IPS DF 6.9 (cell line): ENCODE measurements around the gene FARS2.

Source experiments
- DNase-seq: peaks from one replicate; pipeline ENCODE4 v3.0.0-alpha.2; 2013; ENCODE audit warnings: low read depth, low spot score
- H3K27ac ChIP-seq: one replicate; pipeline ENCODE4 v1.5.1; 2013; ENCODE audit warnings: low read length, control low read depth
- H3K27me3 ChIP-seq: 2 replicates; pipeline ENCODE4 v1.6.1; 2013; ENCODE audit warnings: mild to moderate bottlenecking, low read length; ENCODE audit not compliant: control insufficient read depth, insufficient read depth
- H3K36me3 ChIP-seq: 2 replicates; pipeline ENCODE4 v1.6.1; 2013; ENCODE audit warnings: low read length; ENCODE audit not compliant: control insufficient read depth, insufficient read depth
- H3K4me1 ChIP-seq: 2 replicates; pipeline ENCODE4 v1.6.1; 2013; ENCODE audit warnings: low read length; ENCODE audit not compliant: control insufficient read depth, insufficient read depth
- H3K4me3 ChIP-seq: 2 replicates; pipeline ENCODE4 v1.5.1; 2013; ENCODE audit warnings: mild to moderate bottlenecking, low read length
- H3K9me3 ChIP-seq: 2 replicates; pipeline ENCODE4 v1.6.1; 2013; ENCODE audit warnings: low read length, inconsistent platforms; ENCODE audit not compliant: control insufficient read depth, insufficient read depth
- WGBS: extraction: QIAGEN DNeasy Blood & Tissue Kit; methylation state at CpG from one replicate; pipeline ENCODE4 v1.1.7; 2013; ENCODE audit warnings: mixed read lengths, missing lambda C conversion rate; ENCODE audit not compliant: insufficient read length, insufficient coverage; 5-methylcytosine and 5-hydroxymethylcytosine counted together

The FARS2 gene

GRCh38 chr6:5455142-5455541, 193.8 kb downstream of the FARS2 start:
- Histone ChIP-seq H3K9me3 (no peaks in the 10 kb centered on the region), H3K27ac (no peak overlapping the region), H3K4me3 (no peak overlapping the region), H3K4me1 (peaks cover 2% of the 10 kb centered on the region; the same call in 1 of the 2 replicates), H3K27me3 (no peaks in the 10 kb centered on the region), H3K36me3 (no peaks in the 10 kb centered on the region)
- WGBS: no CpG with 5 or more reads among the region's 4 CpGs
- no peak for DNase-seq

- H3K27ac ChIP-seq: no peak overlapping the region
- no CpG with 5 or more reads among the region's 9 CpGs for WGBS
- DNase-seq: no peak
These were observed 195.7 kb downstream of the FARS2 start for GRCh38 chr6:5457041-5457440.

DNA sequence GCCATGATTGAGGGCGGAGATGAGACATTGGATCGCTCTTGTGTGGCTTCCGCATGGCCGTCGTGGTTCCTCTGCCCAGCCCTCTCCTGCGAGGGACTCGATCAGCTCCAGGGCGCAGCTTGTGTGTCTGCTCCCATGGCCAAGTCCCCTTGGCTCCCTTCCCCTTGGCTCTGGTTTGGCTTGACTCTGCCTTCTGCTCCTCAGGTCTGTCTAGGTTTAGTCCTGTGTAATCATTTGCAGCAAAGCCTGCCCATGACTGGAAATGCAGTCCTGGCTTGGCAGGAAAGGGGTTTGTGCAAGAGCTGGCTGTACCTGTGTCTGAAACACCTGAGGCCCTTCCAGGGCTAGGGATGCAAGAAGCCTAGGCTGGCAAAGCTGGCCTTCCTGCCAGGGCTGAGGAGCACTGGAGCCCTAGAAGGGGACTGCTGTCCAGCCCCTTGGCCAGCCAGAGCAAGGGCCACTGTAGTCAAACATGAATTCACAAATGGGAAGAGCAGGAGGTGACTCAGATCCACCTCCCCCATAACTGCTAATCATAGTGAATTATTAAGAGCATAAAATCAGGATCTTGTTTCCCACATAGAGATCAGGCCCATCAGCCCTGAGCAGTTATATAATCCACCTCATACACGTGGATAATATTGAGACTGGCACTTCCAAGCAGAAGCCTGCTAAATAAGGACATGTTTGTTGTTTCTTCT, 196.8 kb downstream of the FARS2 start:
- Histone ChIP-seq H3K4me1 (peaks cover 2% of the 10 kb centered on the region; the same call in 1 of the 2 replicates), H3K27me3 (no peaks in the 10 kb centered on the region), H3K36me3 (no peaks in the 10 kb centered on the region), H3K9me3 (no peaks in the 10 kb centered on the region), H3K4me3 (no peak overlapping the region), H3K27ac (no peak overlapping the region)
- DNase-seq: no peak
- WGBS: no CpG with 5 or more reads among the region's 9 CpGs

More at GRCh38 chr6:5457041-5457440, 195.7 kb downstream of the FARS2 start:
- no peak overlapping the region for H3K4me3 ChIP-seq
- H3K4me1 ChIP-seq: peaks cover 2% of the 10 kb centered on the region; the same call in 1 of the 2 replicates
- H3K36me3 ChIP-seq: no peaks in the 10 kb centered on the region
- H3K27me3 ChIP-seq: no peaks in the 10 kb centered on the region
- no peaks in the 10 kb centered on the region for H3K9me3 ChIP-seq

- Histone ChIP-seq H3K27ac (no peak overlapping the region), H3K9me3 (no peaks in the 10 kb centered on the region)
- WGBS: no CpG with 5 or more reads among the region's 5 CpGs
These were observed 198.0 kb downstream of the FARS2 start for GRCh38 chr6:5459346-5459745.

GRCh38 chr6:5461365-5461764, 200.1 kb downstream of the FARS2 start:
- Histone ChIP-seq H3K27ac (no peak overlapping the region), H3K9me3 (no peaks in the 10 kb centered on the region)
- no CpG with 5 or more reads among the region's 2 CpGs for WGBS

More at GRCh38 chr6:5459346-5459745, 198.0 kb downstream of the FARS2 start:
- peaks cover 5% of the 10 kb centered on the region for H3K4me1 ChIP-seq
- H3K4me3 ChIP-seq: no peak overlapping the region
- H3K27me3 ChIP-seq: no peaks in the 10 kb centered on the region
- no peak for DNase-seq
- no peaks in the 10 kb centered on the region for H3K36me3 ChIP-seq

GRCh38 chr6:5462856-5463255, 201.5 kb downstream of the FARS2 start:
- Histone ChIP-seq H3K27ac (no peak overlapping the region), H3K9me3 (no peaks in the 10 kb centered on the region), H3K36me3 (no peaks in the 10 kb centered on the region), H3K27me3 (no peaks in the 10 kb centered on the region), H3K4me3 (no peak overlapping the region), H3K4me1 (peaks cover 4% of the 10 kb centered on the region)
- no peak for DNase-seq
- WGBS: no CpG with 5 or more reads among the region's 6 CpGs

More at GRCh38 chr6:5461365-5461764, 200.1 kb downstream of the FARS2 start:
- Histone ChIP-seq H3K4me3 (no peak overlapping the region), H3K36me3 (no peaks in the 10 kb centered on the region), H3K4me1 (peaks cover 5% of the 10 kb centered on the region), H3K27me3 (no peaks in the 10 kb centered on the region)
- no peak for DNase-seq

DNA sequence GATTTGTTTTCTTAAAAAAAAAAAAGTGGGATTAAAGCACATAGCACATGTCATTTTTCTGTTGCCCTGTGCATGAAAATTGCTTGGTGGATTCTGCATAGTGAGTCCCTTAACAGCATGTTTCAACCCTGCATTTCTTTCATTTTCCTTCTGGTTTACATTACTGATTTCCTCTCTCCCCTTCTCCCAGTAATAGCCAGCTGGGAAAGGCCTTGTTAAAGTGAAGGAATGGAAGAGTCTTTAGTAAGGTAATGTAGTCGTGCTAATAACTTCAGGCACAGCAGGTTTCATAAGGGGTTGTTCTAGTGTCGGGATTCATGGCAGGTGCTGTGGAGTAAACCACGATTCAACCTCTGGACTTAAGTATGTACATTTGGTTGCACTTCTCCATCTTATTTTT, 202.4 kb downstream of the FARS2 start:
- Histone ChIP-seq H3K27ac (no peak overlapping the region), H3K4me1 (peaks cover 4% of the 10 kb centered on the region), H3K36me3 (no peaks in the 10 kb centered on the region), H3K4me3 (no peak overlapping the region), H3K9me3 (no peaks in the 10 kb centered on the region), H3K27me3 (no peaks in the 10 kb centered on the region)
- no CpG with 5 or more reads among the region's 3 CpGs for WGBS
- no peak for DNase-seq

DNA sequence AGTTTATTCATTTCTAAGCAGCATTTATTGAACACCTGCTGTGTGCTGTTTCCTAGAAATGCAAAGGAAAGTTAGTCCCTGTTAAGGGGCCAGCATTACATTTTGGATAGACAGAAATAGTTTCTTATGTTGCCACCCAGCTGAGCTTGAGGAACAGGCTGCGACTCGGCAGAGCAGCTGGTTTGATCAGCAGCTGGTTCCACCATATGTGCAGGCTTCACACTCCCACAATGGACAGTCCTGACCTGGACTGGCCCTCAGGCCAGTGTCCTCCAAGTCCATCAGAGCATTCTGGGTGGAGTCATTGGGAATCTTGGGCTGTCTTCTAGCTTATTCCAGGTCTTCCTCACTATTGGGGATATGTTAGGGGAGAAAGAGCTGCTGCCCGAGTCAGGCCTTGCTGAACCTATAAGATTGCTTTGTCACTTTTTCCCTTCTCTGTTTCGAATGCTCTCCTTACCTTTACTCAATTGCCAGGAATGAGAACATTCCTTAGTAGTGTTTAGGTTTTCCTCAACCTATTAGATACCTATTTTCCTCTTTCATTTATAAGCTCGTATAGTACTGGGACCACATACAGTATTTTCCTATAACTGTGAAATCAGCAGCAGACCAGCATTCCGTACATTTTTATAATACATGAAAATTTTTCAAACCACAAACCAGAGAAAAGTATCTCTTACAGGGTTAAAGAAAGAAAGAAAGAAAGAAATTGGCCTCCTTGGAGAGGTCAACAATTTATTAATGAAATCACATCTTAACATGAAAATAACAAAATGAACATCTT, 203.0 kb downstream of the FARS2 start:
- WGBS: no CpG with 5 or more reads among the region's 6 CpGs
- no peak for DNase-seq
- Histone ChIP-seq H3K4me3 (no peak overlapping the region), H3K27me3 (no peaks in the 10 kb centered on the region), H3K27ac (no peak overlapping the region), H3K36me3 (no peaks in the 10 kb centered on the region), H3K4me1 (peaks cover 4% of the 10 kb centered on the region), H3K9me3 (no peaks in the 10 kb centered on the region)

GRCh38 chr6:5466281-5467136, 205.2 kb downstream of the FARS2 start:
- Histone ChIP-seq H3K4me3 (no peak overlapping the region), H3K27ac (no peak overlapping the region), H3K9me3 (no peaks in the 10 kb centered on the region), H3K4me1 (peaks cover 4% of the 10 kb centered on the region), H3K27me3 (no peaks in the 10 kb centered on the region), H3K36me3 (no peaks in the 10 kb centered on the region)
- WGBS: no CpG with 5 or more reads among the region's 5 CpGs
- DNase-seq: no peak

- Histone ChIP-seq H3K4me3 (no peak overlapping the region), H3K4me1 (peaks cover 7% of the 10 kb centered on the region), H3K36me3 (no peaks in the 10 kb centered on the region), H3K9me3 (no peaks in the 10 kb centered on the region), H3K27me3 (no peaks in the 10 kb centered on the region), H3K27ac (no peak overlapping the region)
- no CpG with 5 or more reads among the region's 4 CpGs for WGBS
- DNase-seq: no peak
These were observed 207.3 kb downstream of the FARS2 start for GRCh38 chr6:5468586-5468985.
